Measurements from ENCODE around the gene HAUS5. TPM values are rescaled to one million over a fixed set of nuclear protein-coding genes. Genes with fewer than 3 reads are reported as not detected.

Gene HAUS5
- total RNA-seq, 4 donors from 2014 or later, result 2.5 to 4.8 (median 3.4) TPM

GRCh38 chr19:35665604-35666003 lies 53.1 kb downstream of the HAUS5 start:
- Histone ChIP-seq H3K27me3 (peaks cover 0 to under 1% (median 0%) of the 10 kb centered on the region in 3 donors), H3K4me3 (no peak overlapping the region), H3K27ac (peak overlapping the region in 1 of 4 donors; percentile 22), H3K4me1 (no peaks in the 10 kb centered on the region), H3K9me3 (no peaks in the 10 kb centered on the region), H3K36me3 (peaks cover 0 to 7% of the 10 kb centered on the region in 2 donors)
- in situ Hi-C loops (cut with MboI; ENCODE audit: low sequenced_read_pairs in 4 of 4), result no loop called here
- no peak for ATAC-seq
- TF ChIP-seq POLR2A (IDR thresholded peaks at IDR 0.05), result no peak
- TF ChIP-seq, protein P1, sequence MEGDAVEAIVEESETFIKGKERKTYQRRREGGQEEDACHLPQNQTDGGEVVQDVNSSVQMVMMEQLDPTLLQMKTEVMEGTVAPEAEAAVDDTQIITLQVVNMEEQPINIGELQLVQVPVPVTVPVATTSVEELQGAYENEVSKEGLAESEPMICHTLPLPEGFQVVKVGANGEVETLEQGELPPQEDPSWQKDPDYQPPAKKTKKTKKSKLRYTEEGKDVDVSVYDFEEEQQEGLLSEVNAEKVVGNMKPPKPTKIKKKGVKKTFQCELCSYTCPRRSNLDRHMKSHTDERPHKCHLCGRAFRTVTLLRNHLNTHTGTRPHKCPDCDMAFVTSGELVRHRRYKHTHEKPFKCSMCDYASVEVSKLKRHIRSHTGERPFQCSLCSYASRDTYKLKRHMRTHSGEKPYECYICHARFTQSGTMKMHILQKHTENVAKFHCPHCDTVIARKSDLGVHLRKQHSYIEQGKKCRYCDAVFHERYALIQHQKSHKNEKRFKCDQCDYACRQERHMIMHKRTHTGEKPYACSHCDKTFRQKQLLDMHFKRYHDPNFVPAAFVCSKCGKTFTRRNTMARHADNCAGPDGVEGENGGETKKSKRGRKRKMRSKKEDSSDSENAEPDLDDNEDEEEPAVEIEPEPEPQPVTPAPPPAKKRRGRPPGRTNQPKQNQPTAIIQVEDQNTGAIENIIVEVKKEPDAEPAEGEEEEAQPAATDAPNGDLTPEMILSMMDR (IDR thresholded peaks at IDR 0.05 in 4 of 5, conservative IDR thresholded peaks at IDR 0.05 in 1 of 5), result no peak
- no peak for DNase-seq
- intact Hi-C loops (cut with DNase I; ENCODE audit: low total_unique reads), result no loop called here

DNA sequence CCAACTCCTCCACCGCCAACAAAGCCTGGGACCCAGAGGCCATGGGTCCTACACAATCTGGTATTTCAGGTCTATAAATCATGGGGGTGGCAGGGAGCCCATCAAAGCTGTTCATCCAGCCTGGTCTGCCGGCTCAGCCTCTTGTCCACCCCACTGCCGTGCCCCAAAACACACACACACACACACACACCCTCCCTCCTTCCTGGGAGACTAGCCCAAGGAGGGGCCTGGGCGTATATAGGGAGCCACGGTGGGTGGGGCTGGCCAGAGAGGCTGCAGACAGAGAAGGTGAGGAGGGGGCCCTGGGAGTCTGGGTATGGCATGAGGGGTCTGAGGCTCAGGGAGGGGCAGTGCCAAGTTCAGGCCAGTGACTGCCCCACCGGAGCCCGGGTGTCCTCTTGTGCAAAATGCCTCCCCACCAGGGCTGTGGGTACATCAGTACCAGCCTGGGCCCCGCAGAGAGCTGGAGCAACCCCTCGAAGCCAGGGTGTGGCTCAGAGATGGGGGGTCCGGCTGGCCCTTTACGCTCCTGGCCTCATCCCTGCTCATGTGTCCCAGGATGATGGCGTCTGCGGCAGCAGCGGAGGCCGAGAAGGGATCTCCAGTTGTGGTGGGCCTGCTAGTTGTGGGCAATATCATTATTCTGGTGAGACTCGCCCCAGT lies 53.8 kb downstream of the HAUS5 start, which contains the start of gene UPK1A:
UPK1A (plus strand) TSS at position 267 of the 663 bp plus-strand sequence; CDS start at position 563, 296 bp downstream.
- no peaks in the 10 kb centered on the region for H3K9me3 ChIP-seq
- H3K27ac ChIP-seq, result peak within 1 kb of the TSS in 1 of 4 donors; percentile 22
- DNase-seq (no peak), ATAC-seq (no peak)
- no peaks in the 10 kb centered on the region for H3K4me1 ChIP-seq
- intact Hi-C loops (cut with DNase I; ENCODE audit: low total_unique reads), result no loop called here
- peaks cover 0 to 3% of the 10 kb centered on the region in 2 donors for H3K36me3 ChIP-seq
- H3K4me3 ChIP-seq, result no peak within 1 kb of the TSS
- in situ Hi-C loops (cut with MboI; ENCODE audit: low sequenced_read_pairs in 4 of 4), result no loop called here
- peaks cover 0 to 4% (median 0%) of the 10 kb centered on the region in 3 donors for H3K27me3 ChIP-seq
- TF ChIP-seq, protein P1 (IDR thresholded peaks at IDR 0.05 in 4 of 5, conservative IDR thresholded peaks at IDR 0.05 in 1 of 5), result no peak
- TF ChIP-seq POLR2A (IDR thresholded peaks at IDR 0.05), result no peak

- Histone ChIP-seq H3K36me3 (no peaks in the 10 kb centered on the region), H3K4me1 (no peaks in the 10 kb centered on the region), H3K27me3 (peaks cover 20 to 26% (median 26%) of the 10 kb centered on the region in 3 donors), H3K27ac (no peak overlapping the region), H3K4me3 (no peak overlapping the region), H3K9me3 (no peaks in the 10 kb centered on the region)
- intact Hi-C loops (cut with DNase I; ENCODE audit: low total_unique reads) (no loop called here), in situ Hi-C loops (cut with MboI; ENCODE audit: low sequenced_read_pairs in 4 of 4) (no loop called here)
- TF ChIP-seq POLR2A (IDR thresholded peaks at IDR 0.05), result no peak
- TF ChIP-seq, protein P1 (IDR thresholded peaks at IDR 0.05 in 4 of 5, conservative IDR thresholded peaks at IDR 0.05 in 1 of 5), result no peak
- DNase-seq (no peak), ATAC-seq (no peak)
Measured at GRCh38 chr19:35669566-35669965, 57.0 kb downstream of the HAUS5 start.

DNA sequence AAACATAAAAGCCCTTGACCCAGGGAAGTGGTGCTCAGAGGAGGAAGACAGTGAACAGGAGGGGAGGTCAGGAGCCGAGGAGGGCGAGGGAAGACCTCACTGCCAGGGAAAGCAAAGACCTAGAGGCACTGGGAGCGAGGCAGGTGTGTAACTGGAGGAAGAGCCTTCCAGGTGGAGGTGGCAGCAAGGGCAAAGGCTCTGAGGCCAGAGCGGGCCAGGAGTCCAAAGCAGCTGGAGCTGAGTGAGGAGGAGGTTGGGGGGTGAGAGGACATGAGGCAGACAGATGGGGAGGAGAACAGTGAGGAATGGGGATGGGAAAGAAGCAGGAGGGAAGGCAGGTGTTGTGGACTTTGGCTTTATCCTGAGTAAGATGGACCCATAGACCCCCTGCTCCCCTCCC lies 57.4 kb downstream of the HAUS5 start:
- TF ChIP-seq POLR2A (IDR thresholded peaks at IDR 0.05), result no peak
- TF ChIP-seq, protein P1 (IDR thresholded peaks at IDR 0.05 in 4 of 5, conservative IDR thresholded peaks at IDR 0.05 in 1 of 5), result no peak
- DNase-seq (no peak), ATAC-seq (no peak)
- Histone ChIP-seq H3K27me3 (peaks cover 20 to 27% (median 26%) of the 10 kb centered on the region in 3 donors), H3K27ac (no peak overlapping the region), H3K4me3 (no peak overlapping the region), H3K9me3 (no peaks in the 10 kb centered on the region), H3K4me1 (no peaks in the 10 kb centered on the region), H3K36me3 (no peaks in the 10 kb centered on the region)
- intact Hi-C loops (cut with DNase I; ENCODE audit: low total_unique reads), result no loop called here
- in situ Hi-C loops (cut with MboI; ENCODE audit: low sequenced_read_pairs in 4 of 4), result no loop called here

All from gastrocnemius medialis (tissue), 4 donors.